Activated CD4-positive, CD25-positive, alpha-beta regulatory T cell treated with anti-CD3 and anti-CD28 coated beads, Interleukin-2, amount 50 U/mL, for 16 hours (primary cell): ENCODE measurements around the gene ZNF682.
A peak's percentile ranks its signal among the peaks of the same experiment; 100 is the strongest.
"Not testable (repeated sequence)": the region's sequence is repeated elsewhere in the genome, so short reads cannot be mapped to it uniquely, and the experiment has no call there.

Experiments
- DNase-seq: peaks from one replicate; pipeline ENCODE4 v3.0.0-alpha.2; 2020; ENCODE audit warnings: low read depth, low spot score

ZNF682 gene

GRCh38 chr19:19997656-19998268 is 41.5 kb downstream of the ZNF682 start:
- no peak for DNase-seq

GRCh38 chr19:19966862-19967261 is 72.4 kb downstream of the ZNF682 start:
- no peak for DNase-seq

- not testable (repeated sequence) for DNase-seq
Observed at GRCh38 chr19:19966126-19966525, 73.2 kb downstream of the ZNF682 start.

- DNase-seq: no peak
Observed at GRCh38 chr19:19964416-19964815, 74.9 kb downstream of the ZNF682 start.

- peak; percentile 27 for DNase-seq
Observed at GRCh38 chr19:19959151-19959799, 80.0 kb downstream of the ZNF682 start.

- DNase-seq: not testable (repeated sequence)
Observed at GRCh38 chr19:19957766-19958165, 81.5 kb downstream of the ZNF682 start.

GRCh38 chr19:19956434-19957075 is 82.8 kb downstream of the ZNF682 start:
- no peak for DNase-seq

GRCh38 chr19:19955208-19955607 is 84.1 kb downstream of the ZNF682 start:
- no peak for DNase-seq
